ENCODE data around the gene IGF2BP2.

DNA sequence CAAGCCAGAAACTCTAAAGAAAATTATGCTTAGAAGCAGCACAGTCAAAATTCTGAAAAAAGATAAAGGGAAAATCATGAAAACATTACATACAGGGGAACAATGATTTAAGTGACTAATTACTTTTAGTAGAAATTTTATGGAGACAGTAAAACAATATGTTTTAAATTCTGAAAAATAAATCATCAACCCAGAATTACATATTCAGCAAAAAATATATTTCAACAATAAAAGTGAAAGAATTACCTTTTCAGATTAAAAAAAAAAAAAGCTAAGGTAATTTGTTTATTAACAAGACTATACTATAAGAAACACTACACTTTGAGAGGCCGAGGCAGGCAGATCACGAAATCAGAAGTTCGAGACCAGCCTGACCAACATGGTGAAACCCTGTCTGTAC, 32.4 kb upstream of the IGF2BP2 start:
- TF ChIP-seq ZNF232 (CRISPR knock-in tag; IDR thresholded peaks at IDR 0.05) (no peak), TEAD4 (CRISPR knock-in tag; IDR thresholded peaks at IDR 0.05) (no peak)

Data from WTC11 (cell line).